Neural cell (in vitro differentiated cells): Measurements from ENCODE around the gene ZCCHC14.

Source experiments
- CTCF ChIP-seq: fragments of 450-650 bp; IDR thresholded peaks from 2 replicates; pipeline ENCODE4 v1.5.1; 2014; ENCODE audit warnings: antibody characterized with exemption, mild to moderate bottlenecking, moderate library complexity; ENCODE audit not compliant: poor library complexity, severe bottlenecking
- EP300 ChIP-seq: fragments of 450-650 bp; conservative IDR thresholded peaks from 2 replicates; pipeline ENCODE4 v1.6.1; 2014; ENCODE audit warnings: antibody characterized with exemption, mild to moderate bottlenecking, moderate library complexity; ENCODE audit not compliant: poor library complexity, severe bottlenecking
- EZH2 ChIP-seq: fragments of 200-600, 300-800 bp; shearing (Covaris generic), sonication (generic); IDR thresholded peaks from 2 replicates; pipeline ENCODE4 v1.6.1; 2014; ENCODE audit warnings: antibody characterized with exemption, low read length, borderline replicate concordance, mild to moderate bottlenecking; ENCODE audit not compliant: insufficient read depth, poor library complexity, severe bottlenecking
- POLR2AphosphoS5 ChIP-seq: IDR thresholded peaks from 2 replicates; pipeline ENCODE4 v1.6.1; 2012
- RAD21 ChIP-seq: fragments of 450-650 bp; conservative IDR thresholded peaks from 2 replicates; pipeline ENCODE4 v1.6.1; 2014; ENCODE audit warnings: antibody characterized with exemption, mild to moderate bottlenecking, moderate library complexity
- SMC3 ChIP-seq: fragments of 450-650 bp; conservative IDR thresholded peaks from 2 replicates; pipeline ENCODE4 v1.6.1; 2014; ENCODE audit warnings: antibody characterized with exemption, mild to moderate bottlenecking, moderate library complexity; ENCODE audit not compliant: poor library complexity
- TAF1 ChIP-seq: IDR thresholded peaks from 2 replicates; pipeline ENCODE4 v1.6.1; 2012; ENCODE audit warnings: low read depth

- no peak for TF ChIP-seq CTCF
- no peak for TF ChIP-seq POLR2AphosphoS5
- TF ChIP-seq RAD21 = no peak
- no peak for TF ChIP-seq EP300
- no peak for TF ChIP-seq EZH2
- no peak for TF ChIP-seq SMC3
- no peak for TF ChIP-seq TAF1
Measured at GRCh38 chr16:87425941-87426340, 66.9 kb downstream of the ZCCHC14 start.
